Heart right ventricle (tissue), 16 donors: ENCODE measurements around the gene HOXB9. TPM values are rescaled to one million over a fixed set of nuclear protein-coding genes. Genes with fewer than 3 reads are reported as not detected.

Experiments used
- ATAC-seq, 8 donors: fragments of 200-7000 bp; cut with Tn5 transposase; one replicate each; pipeline ENCODE4 v1.9.1; 2020; ENCODE audit warnings: mild to moderate bottlenecking in 8 of 8, moderate library complexity in 8 of 8, moderate number of reproducible peaks in 1 of 8
- DNase-seq, 2 donors: peaks; one replicate each; pipeline ENCODE4 v3.0.0-alpha.2; 2020
- H3K27ac ChIP-seq, 10 donors: fragments of 200-600 bp; sonication (generic) in 2 of 10; one replicate each; pipeline versions ENCODE4 v1.5.0 to v1.8.0; 2020 to 2022; ENCODE audit warnings: mild to moderate bottlenecking in 3 of 10
- H3K27me3 ChIP-seq, 7 donors: fragments of 200-600 bp; one replicate each; pipeline ENCODE4 v1.8.0; 2021 to 2022; ENCODE audit warnings: mild to moderate bottlenecking in 2 of 7
- H3K36me3 ChIP-seq, 9 donors: fragments of 200-600 bp; sonication (generic) in 1 of 9; one replicate each; pipeline versions ENCODE4 v1.5.0 to v1.8.0; 2020 to 2022; ENCODE audit warnings: mild to moderate bottlenecking in 2 of 9
- H3K4me1 ChIP-seq, 9 donors: fragments of 200-600 bp; sonication (generic) in 1 of 9; one replicate each; pipeline versions ENCODE4 v1.5.0 to v1.8.0; 2020 to 2022; ENCODE audit warnings: mild to moderate bottlenecking in 4 of 9
- H3K4me3 ChIP-seq, 10 donors: fragments of 200-600 bp; sonication (generic) in 2 of 10; one replicate each; pipeline versions ENCODE4 v1.5.0 to v1.8.0; 2020 to 2022; ENCODE audit warnings: mild to moderate bottlenecking in 7 of 10, moderate library complexity in 2 of 10
- H3K9me3 ChIP-seq, 11 donors: fragments of 200-600 bp in 10 of 11; sonication (generic) in 2 of 11; one replicate each; pipeline versions ENCODE4 v1.5.0 to v1.8.0; 2013 to 2022; ENCODE audit warnings: mild to moderate bottlenecking in 2 of 11, control low read depth in 1 of 11, moderate library complexity in 1 of 11
- WGBS, 2 donors: extraction: QIAGEN DNeasy Blood & Tissue Kit; methylation state at CpG; one replicate each; pipeline ENCODE4 v1.1.7; 2013; ENCODE audit warnings: inconsistent platforms in 1 of 2; 5-methylcytosine and 5-hydroxymethylcytosine counted together
- intact Hi-C, 10 donors: fragments of 100-400 bp; cut with DNase I; formaldehyde crosslinking; loops; one replicate each; pipeline versions ENCODE4 v1.11.1 to v1.14.2; 2022
- polyA plus RNA-seq, 2 donors: library from polyadenylated mRNA; stranded (reverse); fragments of 200-250 nt; gene quantifications; one replicate each; pipeline ENCODE4 v1.2.3, GENCODE V29; 2013
- total RNA-seq, 10 donors: library from RNA; stranded (reverse); fragmentation: NEBNext Ultra II Directional in 3 of 10; extraction: Animal tissue kit (Norgen Biotek cat#: 25700) in 3 of 10; gene quantifications; one replicate each; pipeline versions ENCODE4 v1.2.1 to v1.2.4, GENCODE V29; 2021 to 2023
- TF ChIP-seq, protein P1 (sequence below), 9 donors: fragments of 200-600 bp; sonication (generic) in 2 of 9; IDR thresholded peaks; one replicate each; pipeline versions ENCODE4 v1.5.0 to v1.8.0; 2021 to 2022; ENCODE audit warnings: antibody characterized with exemption in 9 of 9, mild to moderate bottlenecking in 5 of 9, moderate library complexity in 1 of 9
- donor health status: Arrhythmogenic right ventricular cardiomyopathy.
- donor health status: ischemic (EF 13 %, LVEDD 7.1; RV severe dilation, severe dysfunction).
- donor health status: healthy with polysubstance abuse.
- donor health status: DM: no; HTN: yes; CAD: no.
- donor health status: DM: no; HTN: no; CAD: no.
- donor health status: ischemic (EF 25% LVEDD 6.9; RV normal size, moderate dysfunction).
- donor health status: ischemic (EF 25% LVEDD 5.7; RV mildly dilated, moderate dysfunction).
- donor health status: healthy.
- donor health status: DM: yes; HTN: yes; CAD: no.
- donor health status: Ischemic cardiomyopathy.
- donor health status: ischemic (EF 35%, LVEDD 5.7; RV mildly dilated, moderate dysfunction).
- donor health status: nonischemic (EF 11% LVEDD 7.7; RV severe dilation, severe dysfunction).
- donor health status: DM: yes; HTN: yes; CAD: no.
- donor health status: PGD.
- donor health status: ischemic (EF 29% LVEDD 5.4; RV normal size, mild dysfunction).
- donor health status: nonischemic (EF 23%, LVEDD 6.1; RV moderate dilation, normal function).

HOXB9 gene
- total and polyA plus RNA-seq, 12 donors, result not detected

DNA sequence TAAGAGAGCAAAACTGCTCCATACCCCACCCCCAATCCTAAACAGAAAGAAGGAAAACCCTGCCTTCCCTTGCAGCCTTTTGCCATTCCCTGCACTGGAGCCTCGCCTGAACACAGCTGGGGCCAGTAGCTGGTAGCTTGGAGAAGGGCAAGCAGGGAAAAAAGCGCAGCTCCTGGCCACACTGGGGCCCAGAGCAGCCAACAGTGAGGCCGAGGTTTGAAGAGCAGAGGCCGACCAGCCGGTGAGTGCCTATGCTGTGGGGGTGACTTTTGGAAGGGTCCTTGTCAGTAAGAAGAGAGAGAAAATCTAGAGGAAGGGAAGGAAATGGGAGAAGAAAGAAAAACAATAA is 3.2 kb upstream of the HOXB9 start:
- TF ChIP-seq, protein P1, sequence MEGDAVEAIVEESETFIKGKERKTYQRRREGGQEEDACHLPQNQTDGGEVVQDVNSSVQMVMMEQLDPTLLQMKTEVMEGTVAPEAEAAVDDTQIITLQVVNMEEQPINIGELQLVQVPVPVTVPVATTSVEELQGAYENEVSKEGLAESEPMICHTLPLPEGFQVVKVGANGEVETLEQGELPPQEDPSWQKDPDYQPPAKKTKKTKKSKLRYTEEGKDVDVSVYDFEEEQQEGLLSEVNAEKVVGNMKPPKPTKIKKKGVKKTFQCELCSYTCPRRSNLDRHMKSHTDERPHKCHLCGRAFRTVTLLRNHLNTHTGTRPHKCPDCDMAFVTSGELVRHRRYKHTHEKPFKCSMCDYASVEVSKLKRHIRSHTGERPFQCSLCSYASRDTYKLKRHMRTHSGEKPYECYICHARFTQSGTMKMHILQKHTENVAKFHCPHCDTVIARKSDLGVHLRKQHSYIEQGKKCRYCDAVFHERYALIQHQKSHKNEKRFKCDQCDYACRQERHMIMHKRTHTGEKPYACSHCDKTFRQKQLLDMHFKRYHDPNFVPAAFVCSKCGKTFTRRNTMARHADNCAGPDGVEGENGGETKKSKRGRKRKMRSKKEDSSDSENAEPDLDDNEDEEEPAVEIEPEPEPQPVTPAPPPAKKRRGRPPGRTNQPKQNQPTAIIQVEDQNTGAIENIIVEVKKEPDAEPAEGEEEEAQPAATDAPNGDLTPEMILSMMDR (IDR thresholded peaks at IDR 0.05), result no peak
- no peaks in the 10 kb centered on the region for H3K9me3 ChIP-seq
- ATAC-seq, result no peak
- no peak overlapping the region for H3K4me3 ChIP-seq
- no peak overlapping the region for H3K27ac ChIP-seq
- intact Hi-C loops, result no loop called here
- H3K27me3 ChIP-seq, result peaks cover 72 to 100% (median 100%) of the 10 kb centered on the region in 7 donors
- WGBS, 2 donors, result 13 to 16% methylated on average over 5 of the region's 5 CpGs
- no peaks in the 10 kb centered on the region for H3K36me3 ChIP-seq
- no peak for DNase-seq
- peaks cover 7 to 37% (median 25%) of the 10 kb centered on the region in 9 donors for H3K4me1 ChIP-seq

DNA sequence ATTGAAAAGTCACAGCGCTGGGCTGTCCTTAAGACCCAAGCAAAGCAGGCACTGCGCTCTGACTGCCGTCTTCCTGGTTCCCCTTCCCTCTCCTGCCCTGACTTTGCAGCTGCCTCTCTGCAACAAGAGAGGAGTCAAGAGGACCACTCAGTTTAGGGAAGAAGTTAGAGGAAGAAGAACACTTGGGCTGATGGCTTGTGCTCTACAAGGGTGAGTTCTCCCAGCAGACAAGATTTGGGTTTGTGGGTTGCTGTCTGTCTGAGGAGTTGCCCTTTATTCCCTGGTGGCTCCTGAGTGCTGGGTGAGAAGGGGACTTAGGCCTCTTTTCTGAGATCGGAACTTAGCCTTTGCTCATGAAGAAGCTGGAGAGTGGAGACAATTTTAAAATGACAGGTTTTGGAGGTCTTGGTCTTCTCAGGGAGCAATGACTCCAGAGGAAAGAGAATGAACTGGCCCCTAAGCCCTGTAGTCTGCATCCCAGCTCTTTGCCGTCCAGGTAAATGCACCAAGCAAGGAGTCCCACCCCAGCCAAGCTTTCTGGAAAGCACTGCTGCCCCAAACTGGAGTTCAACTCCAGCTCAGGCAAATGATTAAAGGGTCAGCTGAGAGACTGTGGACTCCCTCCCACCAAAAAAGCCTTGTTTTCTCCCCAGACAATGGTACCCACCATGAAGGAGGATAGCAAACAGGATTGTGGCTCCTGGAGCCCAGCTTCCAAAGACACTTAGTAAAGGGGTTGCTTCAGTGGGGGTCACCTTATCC is 2.7 kb upstream of the HOXB9 start:
- Histone ChIP-seq H3K36me3 (no peaks in the 10 kb centered on the region), H3K4me3 (no peak overlapping the region), H3K9me3 (no peaks in the 10 kb centered on the region), H3K27ac (no peak overlapping the region), H3K27me3 (peaks cover 72 to 100% (median 100%) of the 10 kb centered on the region in 7 donors), H3K4me1 (peaks cover 7 to 34% (median 25%) of the 10 kb centered on the region in 9 donors)
- WGBS, 2 donors, result 16 to 22% methylated on average over 5 of the region's 5 CpGs
- TF ChIP-seq, protein P1 (IDR thresholded peaks at IDR 0.05), result no peak
- ATAC-seq (no peak), DNase-seq (no peak)
- intact Hi-C loops, result no loop called here

DNA sequence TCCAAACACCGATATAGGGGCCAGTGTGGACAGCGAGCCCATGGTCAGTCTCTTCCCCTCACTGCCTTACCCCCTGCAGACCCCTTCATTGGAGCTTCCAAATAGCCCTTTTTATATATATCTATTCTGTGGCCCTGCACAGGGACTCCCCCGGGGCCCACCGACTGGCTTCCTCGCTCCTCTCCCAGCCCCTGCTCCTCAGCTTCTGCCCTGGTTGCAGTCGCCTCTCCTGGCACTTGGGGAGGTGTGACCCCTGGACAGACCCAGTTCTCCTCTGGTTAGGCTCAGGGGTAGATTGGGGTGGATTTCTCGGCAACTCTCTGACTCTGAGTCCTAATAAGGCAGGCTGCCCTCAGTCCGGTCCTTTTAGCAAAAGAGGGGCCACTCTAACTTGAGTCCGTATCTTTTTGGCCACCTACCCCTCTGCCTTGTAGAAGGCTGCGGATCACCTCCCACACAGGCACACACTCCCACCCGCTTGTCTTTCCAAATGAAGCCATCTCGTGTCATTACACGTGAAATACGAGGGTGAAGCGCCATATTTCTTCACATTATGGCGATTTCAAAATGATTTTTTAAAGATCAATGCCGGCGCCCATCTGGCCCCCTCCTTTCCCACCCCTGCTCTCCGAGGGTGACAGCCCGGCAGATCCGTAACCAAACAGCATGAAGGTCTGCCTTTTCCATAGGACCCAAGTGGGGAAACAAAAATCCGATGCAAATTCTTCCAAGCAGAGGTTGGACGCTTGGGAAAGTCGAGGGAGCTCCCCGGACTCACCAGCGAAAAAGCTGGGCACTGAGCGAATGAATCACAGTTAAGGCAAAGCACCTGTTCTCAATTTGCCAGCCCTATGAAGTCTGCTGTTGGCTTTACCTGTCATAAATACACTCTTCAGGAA is 1.7 kb upstream of the HOXB9 start:
- Histone ChIP-seq H3K36me3 (no peaks in the 10 kb centered on the region), H3K4me3 (no peak overlapping the region), H3K27me3 (peaks cover 72 to 100% (median 100%) of the 10 kb centered on the region in 7 donors), H3K27ac (no peak overlapping the region), H3K9me3 (no peaks in the 10 kb centered on the region), H3K4me1 (peaks cover 7 to 27% (median 23%) of the 10 kb centered on the region in 9 donors)
- DNase-seq, result no peak
- intact Hi-C loops, result no loop called here
- TF ChIP-seq, protein P1 (IDR thresholded peaks at IDR 0.05), result no peak
- ATAC-seq, result no peak
- 11 to 13% methylated on average over 27 of the region's 27 CpGs for WGBS, 2 donors

DNA sequence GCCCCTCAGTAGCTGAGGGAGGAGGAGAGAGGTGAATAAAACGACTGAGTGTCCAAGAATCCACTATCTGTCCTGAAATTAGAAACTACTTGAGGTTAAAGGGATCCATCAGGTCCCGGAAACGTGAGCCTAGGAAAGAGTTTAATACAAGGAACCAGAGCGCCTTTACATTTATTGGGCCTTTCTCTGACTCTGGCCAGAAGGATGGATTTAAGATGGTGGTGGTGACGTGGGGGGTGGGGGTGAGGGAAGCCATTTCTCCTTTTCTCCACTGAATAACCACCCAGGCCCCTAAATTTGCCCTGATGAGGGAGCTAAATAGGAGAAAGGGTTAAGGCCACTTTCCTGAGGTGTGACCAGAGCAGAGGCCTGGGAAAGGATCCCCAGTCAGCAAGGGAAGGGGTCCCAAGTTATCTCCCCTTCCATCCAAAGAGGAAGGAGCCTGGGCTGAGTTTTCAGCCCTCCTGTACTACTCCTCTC is 1.0 kb upstream of the HOXB9 start:
- WGBS, 2 donors, result 5 to 12% methylated on average over 5 of the region's 5 CpGs
- Histone ChIP-seq H3K9me3 (no peaks in the 10 kb centered on the region), H3K4me3 (no peak overlapping the region), H3K36me3 (no peaks in the 10 kb centered on the region), H3K27me3 (peaks cover 71 to 100% (median 100%) of the 10 kb centered on the region in 7 donors), H3K4me1 (peaks cover 7 to 27% (median 23%) of the 10 kb centered on the region in 9 donors), H3K27ac (no peak overlapping the region)
- intact Hi-C loops, result no loop called here
- TF ChIP-seq, protein P1 (IDR thresholded peaks at IDR 0.05), result no peak
- DNase-seq, result no peak
- no peak for ATAC-seq
